Measurements from ENCODE around the gene ANKRD45. TPM values are rescaled to one million over a fixed set of nuclear protein-coding genes. Genes with fewer than 3 reads are reported as not detected.
"Not testable (repeated sequence)": the region's sequence is repeated elsewhere in the genome, so short reads cannot be mapped to it uniquely, and the experiment has no call there.

The ANKRD45 gene, protein sequence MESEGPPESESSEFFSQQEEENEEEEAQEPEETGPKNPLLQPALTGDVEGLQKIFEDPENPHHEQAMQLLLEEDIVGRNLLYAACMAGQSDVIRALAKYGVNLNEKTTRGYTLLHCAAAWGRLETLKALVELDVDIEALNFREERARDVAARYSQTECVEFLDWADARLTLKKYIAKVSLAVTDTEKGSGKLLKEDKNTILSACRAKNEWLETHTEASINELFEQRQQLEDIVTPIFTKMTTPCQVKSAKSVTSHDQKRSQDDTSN
- 0.13 TPM in 1 of 2 replicates, not detected in the other for total RNA-seq (2014; rRNA removed)
- polyA plus RNA-seq (2012), result 0.21 TPM

DNA sequence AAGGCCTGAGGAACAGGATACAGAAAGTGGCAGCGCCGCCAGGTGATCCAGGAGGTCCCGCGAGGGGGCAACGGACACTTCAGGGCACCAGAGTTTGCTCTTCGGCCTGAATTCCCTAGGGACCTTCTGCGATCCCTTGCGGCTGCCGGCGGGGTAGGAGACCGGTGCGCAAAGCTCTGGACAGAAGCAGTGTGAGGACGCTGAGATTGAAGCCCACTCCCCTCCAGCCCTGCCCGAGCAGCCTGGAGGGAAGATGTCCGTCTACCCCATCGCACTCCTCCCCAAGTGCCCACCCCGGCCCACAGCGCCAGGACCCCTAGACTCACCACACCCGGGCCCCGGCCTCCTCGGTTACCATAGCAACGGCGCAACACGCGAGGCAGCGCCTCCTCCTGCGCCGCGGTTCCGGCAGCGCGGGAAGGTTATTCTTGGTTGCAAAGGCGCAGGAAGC lies at the start of gene ANKRD45:
ANKRD45 (minus strand) TSS at position 361 of the 451 bp plus-strand sequence. CDS start 10,433 bp downstream, outside the sequence.
- peak; percentile 40 for DNase-seq (ENCODE audit: low read depth)

DNA sequence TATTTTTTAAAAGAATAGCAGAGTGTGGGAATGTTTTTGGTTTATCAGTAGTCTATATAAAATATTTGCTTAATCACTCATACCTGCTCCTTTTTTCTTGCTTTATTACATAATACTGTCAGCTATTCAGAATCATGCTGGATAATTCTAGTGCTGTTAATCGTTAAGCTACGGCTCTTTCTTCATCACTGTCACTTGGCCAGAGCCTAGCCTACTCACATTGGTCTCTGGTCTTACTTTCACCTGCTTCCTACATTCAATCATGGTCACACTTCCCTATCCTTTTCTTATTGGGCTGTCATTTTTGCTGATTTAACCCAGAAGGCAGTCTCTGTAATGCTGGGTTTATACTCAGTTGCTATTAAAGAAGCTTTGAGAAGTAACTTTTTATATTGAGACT lies 47.6 kb upstream of the ANKRD45 start:
- no peak for DNase-seq (ENCODE audit: low read depth)

DNA sequence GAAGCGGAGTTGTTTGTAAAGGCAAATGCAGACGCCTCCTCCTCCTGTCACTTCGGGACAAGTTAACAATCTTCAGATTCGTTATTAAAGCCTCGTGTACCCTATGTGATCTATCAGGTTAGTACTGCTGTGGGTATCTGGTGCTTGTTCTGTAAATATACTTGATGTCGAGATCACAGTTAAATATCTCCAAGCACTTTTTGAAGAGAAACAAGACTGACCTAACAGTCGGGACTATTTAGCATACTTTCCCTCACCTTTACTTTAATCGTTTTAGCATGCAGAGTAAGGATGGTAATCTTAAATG lies 45.8 kb upstream of the ANKRD45 start:
- DNase-seq (ENCODE audit: low read depth), result no peak

DNA sequence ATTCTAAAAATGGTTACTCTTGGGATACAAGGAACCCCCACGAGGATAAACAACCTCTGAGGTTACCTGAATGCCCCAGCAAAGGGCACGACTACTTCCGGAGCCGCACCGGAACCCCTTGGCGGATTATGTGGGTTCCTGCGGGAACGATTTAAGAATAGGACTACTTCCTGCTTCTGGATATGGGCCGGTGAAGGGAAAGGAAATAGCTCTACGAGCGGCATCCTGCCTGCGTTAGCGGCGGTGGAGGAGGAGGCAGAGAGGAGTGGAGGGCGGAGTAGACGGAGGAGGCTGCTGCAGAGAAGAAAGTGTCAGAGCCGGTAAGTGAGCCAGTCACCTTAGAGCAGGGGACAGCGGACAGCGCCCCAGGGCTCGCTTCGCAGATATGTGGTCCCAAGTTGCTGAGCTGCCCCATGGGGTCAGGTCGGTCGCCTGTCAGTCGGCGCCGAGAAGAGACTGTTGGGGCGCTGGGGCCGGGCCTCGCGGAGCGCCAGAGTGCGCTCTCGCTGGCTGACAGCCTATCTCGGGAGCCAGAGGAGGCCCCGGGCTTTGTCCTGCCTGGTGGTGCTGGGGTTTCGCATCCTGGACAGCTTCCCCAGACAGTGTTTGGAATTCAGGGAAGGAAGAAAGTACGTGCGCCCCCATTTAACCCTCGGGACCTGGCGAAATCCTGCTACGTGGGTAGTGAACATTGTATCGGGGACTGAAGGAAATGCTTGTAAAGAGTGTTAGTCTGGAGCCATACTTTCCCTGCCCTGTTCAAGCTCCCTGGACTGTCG lies 45.3 kb upstream of the ANKRD45 start, which contains the start of gene KLHL20:
KLHL20 (plus strand) TSS at position 223 of the 779 bp plus-strand sequence. CDS start 1,063 bp downstream, outside the sequence.
- peak; percentile 89 for DNase-seq (ENCODE audit: low read depth)

DNA sequence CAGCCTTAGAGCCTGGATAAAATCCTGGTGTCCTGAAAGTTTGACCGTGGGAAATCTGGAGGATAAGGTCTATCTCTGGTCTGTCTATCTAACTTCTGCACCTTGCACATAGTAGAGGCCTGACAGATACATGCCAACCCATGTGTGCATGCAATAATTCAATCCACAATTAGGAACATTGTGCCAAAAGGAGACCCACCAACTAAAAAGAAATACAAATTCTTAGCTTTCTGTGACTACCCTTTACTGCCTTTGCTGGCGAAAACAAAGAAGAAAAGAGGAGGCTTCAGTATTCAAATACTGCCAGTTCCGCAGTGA lies 44.7 kb upstream of the ANKRD45 start:
- no peak for DNase-seq (ENCODE audit: low read depth)

DNA sequence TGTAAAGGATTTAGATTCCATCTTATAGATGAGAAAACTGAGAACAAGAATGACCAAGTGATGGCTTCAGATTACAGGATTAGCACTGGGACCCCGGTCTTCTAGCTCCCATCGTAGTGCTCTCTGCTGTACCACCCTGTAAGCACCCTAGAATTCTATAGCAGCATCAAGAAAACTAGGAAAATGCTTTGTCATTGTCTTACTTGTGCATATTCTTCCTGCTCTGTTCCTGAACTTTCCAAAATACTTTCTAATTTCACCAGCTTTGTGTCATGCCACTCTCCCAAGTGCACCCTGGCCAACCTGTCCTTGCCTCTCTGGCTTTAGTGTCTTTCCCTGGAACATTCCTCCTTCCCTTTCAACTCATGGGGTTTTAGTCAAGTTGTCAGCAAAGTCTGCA lies 39.1 kb upstream of the ANKRD45 start:
- no peak for DNase-seq (ENCODE audit: low read depth)

DNA sequence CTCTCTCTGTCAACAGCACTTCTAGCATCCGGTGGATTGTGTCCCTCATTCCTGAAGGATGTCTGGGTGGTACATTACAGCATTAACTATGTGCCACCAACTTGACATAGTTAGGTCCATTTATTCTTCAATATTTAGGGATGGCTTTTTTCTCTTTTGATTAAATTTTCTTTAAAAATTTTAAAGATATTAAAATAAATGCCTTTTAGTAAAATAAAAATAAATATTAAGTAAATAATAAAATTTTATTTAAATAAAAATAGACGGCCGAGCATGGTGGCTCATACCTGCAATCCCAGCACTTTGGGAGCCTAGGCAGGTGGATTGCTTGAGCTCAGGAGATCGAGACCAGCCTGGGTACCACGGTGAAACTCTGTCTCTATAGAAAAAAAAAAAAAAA lies 35.5 kb upstream of the ANKRD45 start:
- no peak for DNase-seq (ENCODE audit: low read depth)

DNA sequence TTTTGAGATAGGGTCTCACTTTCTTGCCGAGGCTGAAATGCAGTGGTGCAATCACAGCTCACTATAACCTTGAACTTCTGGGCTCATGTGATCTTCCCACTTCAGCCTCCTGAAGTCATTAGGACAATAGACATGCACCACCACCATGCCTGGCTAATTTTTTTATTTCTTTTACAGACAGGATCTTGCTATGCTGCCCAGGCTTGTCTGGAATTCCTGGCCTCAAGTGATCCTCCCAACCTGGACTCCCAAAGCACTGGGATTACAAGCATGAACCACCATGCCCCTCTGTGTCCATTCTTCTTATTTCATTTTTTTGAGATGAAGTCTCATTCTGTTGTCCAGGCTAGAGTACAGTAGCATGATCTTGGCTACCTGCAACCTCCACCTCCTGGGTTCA lies 33.1 kb upstream of the ANKRD45 start:
- DNase-seq (ENCODE audit: low read depth), result no peak

DNA sequence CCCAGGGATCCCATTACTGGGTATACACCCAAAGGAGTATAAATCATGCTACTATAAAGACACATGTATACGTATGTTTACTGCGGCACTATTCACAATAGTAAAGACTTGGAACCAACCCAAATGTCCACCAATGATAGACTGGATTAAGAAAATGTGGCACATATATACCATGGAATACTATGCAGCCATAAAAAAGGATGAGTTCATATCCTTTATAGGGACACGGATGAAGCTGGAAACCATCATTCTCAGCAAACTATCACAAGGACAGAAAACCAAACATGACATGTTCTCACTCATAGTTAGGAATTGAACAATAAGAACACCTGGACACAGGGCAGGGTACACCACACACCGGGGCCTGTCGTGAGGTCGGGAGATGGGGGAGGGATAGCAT lies 31.6 kb upstream of the ANKRD45 start:
- DNase-seq (ENCODE audit: low read depth), result not testable (repeated sequence)

DNA sequence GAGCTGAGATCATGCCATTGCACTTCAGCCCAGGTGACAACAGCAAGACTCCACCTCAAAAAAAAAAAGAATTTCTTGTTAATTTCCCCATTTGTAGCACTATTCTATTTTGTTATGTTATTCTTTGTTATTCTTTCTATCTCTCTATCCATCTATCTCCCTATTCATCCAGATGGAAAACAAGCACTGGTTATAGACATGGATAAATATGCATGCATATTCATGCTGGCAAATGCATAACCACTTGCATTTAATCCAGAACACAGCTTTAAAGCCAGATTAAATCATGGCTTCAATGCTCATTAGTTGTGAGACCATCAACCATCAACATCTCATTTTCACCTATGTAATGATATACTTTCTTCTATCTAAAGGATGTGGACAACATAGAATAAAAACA lies 23.6 kb upstream of the ANKRD45 start:
- DNase-seq (ENCODE audit: low read depth), result no peak

DNA sequence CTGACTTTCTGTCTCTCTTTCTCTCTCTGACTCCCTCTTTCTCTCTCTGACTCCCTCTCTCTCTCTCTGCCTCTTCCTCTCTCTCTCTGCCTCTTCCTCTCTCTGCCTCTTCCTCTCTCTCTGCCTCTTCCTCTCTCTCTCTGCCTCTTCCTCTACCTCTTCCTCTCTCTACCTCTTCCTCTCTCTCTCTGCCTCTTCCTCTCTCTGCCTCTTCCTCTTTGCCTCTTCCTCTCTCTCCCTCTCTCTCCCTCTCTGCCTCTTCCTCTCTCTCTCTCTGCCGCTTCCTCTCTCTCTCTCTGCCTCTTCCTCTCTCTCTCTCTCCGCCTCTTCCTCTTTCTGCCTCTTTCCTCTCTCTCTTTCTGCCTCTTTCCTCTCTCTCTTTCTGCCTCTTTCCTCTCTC lies 18.6 kb upstream of the ANKRD45 start:
- DNase-seq (ENCODE audit: low read depth), result no peak

DNA sequence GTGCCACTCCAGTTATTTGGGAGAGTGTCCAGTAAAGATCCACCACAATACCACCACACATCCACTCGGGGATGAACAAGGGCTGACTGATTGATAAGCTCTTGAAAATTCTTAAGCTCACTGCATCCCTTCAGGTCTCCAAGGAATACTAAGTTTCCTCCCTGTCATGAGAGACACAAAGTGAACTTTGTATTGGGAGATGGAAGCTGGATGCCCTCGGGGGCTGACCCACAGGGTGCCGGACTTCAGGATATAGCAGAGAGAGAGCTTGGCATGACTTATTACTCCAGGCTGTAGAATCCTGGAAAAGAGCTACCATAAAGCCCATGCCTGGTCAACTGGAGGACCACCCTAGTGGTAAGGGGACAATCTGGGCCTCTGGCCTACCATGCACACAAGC lies 15.5 kb upstream of the ANKRD45 start:
- not testable (repeated sequence) for DNase-seq (ENCODE audit: low read depth)

DNA sequence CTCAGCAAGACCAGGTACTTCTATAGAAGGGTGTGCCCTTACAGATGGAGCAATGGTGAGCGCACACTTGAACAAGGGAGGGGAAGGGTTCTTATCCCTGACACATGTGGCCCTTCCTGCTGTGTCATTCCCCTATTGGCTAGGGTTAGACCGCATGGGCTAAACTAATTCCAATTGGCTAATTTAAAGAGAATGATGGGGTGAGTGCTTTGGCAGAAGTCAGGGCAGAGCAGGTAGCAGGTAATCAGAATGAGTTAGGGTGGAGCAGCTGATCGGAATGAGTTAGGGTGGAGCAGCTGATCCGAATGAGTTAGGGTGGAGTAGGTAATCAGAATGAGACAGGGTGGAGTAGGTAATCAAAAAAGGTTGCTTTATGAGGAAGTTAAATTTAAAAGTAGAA lies 14.2 kb upstream of the ANKRD45 start:
- DNase-seq (ENCODE audit: low read depth), result not testable (repeated sequence)

DNA sequence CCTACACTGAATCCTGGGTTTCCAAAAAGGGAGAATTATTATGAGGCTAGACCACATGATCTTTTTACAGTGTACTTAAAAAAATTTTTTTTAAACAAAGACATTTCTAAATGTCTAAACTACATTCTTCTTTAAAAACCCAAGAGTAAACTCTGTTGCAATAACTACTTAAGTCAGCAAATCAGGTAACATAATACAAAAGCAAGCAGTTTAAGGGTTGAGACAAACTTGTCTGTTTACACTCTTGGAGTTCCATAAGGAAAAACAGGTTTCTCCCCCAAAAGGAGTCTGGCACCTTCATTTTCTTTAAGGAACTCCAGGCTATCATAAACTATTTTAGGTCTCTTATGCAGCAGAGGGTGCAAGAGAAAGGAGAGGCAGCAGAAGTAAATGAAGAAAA lies 12.5 kb upstream of the ANKRD45 start:
- no peak for DNase-seq (ENCODE audit: low read depth)

DNA sequence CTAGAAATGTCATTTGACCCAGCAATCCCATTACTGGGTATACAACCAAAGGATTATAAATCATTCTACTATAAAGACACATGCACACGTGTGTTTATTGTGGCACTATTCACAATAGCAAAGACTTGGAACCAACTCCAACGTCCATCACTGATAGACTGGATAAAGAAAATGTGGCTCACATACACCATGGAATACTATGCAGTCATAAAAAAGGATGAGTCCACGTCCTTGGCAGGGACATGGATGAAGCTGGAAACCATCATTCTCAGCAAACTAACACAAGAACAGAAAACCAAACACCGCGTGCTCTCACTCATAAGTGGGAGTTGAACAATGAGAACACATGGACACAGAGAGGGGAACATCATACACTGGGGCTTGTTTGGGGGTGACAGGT lies 10.5 kb upstream of the ANKRD45 start:
- DNase-seq (ENCODE audit: low read depth), result not testable (repeated sequence)

DNA sequence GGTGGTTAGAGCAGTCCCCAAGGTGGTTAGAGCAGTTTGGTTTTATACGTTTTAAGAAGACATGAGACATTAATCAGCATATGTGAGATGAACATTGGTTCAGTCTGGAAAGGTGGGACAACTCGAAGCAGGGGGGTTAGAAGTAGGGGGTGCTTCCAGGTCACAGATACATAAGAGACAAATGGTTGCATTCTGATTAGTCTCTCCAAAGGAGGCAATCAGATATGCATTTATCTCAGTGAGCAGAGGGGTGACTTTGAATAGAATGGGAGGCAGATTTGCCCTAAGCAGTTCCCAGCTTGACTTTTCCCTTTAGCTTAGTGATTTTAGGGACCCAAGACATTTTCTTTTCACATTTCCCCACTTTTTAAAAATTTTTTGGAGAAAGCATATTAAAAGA lies 4.8 kb upstream of the ANKRD45 start:
- DNase-seq (ENCODE audit: low read depth), result not testable (repeated sequence)

DNA sequence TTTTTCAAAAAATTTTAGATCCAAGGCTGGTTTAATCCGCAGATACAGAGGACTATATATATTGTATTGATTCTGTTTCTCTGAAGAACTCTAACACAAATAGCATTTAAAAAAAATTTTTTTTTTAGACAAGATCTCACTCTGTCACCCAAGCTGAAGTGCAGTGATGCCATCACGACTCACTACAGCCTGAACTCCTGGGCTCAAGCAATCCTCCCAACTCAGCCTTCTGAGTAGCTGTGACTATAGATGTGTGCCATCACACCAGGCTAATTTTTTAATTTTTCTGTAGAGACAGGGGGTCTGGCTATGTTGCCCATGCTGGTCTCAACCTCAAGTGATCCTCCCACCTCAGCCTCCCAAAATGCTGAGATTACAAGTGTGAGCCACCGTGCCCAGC lies 3.0 kb downstream of the ANKRD45 start:
- peak; percentile 71 for DNase-seq (ENCODE audit: low read depth)

DNA sequence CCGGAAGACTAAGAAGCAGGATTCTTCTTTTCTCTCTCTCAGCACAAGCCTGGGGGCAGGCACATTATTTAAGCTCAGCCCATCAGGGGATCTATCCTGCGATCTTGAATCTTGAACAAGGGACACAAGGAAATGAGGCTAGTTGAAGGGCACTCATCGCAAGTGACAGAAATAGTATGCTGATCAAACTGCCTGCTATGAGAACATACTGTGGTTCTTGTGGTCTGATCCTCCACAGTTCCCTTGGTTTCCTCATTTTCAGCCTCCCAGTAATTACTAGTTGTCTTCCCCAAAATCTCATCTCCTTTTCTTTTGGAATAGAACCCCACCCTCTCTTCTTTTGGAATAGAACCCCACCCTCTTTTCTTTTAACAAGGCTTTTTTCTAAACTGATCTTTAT lies 6.5 kb downstream of the ANKRD45 start:
- peak; percentile 61 for DNase-seq (ENCODE audit: low read depth)

DNA sequence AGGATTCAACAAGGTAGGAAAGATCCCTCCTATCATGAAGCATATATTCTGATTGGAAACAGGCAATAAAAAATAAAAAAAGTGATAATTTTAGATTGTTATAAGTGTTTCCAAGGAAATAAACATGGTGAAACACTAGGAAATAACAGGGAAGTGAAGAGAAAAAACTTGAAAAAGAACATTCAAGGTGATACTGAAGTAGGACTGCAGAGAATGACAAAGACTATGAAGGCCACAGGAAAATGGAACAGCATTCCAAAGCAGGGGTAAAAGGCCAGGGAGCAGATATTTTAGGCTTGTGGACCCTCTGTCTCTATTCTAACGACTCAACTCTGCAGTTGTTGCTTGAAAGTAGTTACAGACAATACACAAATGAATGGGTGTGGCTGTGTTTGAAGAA lies 7.9 kb downstream of the ANKRD45 start:
- no peak for DNase-seq (ENCODE audit: low read depth)

DNA sequence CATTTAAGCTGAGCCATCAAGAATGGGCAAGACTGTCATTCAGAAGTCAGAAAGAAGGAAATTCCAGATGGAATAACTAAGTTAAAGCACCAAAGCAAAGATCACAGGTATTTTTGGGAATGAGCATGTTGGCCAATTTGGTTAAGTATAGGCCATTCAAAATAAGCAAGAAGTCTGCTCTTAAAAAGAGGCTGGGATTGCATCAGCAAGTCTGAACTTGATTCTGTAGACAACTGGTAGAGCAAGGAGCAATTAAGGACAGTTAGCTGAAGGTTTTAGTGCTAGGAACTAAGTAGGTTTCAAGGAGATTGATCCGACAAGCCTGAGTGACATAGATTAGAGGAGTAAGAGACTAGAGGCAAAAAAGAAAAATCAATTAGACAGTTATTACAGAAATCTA lies 8.4 kb downstream of the ANKRD45 start:
- no peak for DNase-seq (ENCODE audit: low read depth)

DNA sequence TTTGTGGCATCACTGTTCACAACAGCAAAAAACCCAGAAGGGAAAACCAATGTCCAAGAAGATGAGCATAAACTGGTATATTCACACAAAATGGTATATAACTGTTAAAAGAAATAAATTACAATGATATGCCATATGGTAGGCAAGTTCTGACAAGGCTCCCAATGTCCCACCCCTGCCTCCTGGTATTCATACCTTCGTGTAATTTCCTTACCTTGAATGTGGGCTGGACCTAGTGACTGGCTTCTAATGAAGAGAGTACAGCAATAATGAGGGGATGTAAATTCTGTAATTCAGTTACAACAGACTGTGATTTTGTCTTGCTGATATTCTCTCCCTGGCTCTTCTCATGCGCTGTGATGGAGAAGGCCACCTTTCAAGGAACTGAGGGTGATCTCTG lies 9.3 kb downstream of the ANKRD45 start:
- no peak for DNase-seq (ENCODE audit: low read depth)

DNA sequence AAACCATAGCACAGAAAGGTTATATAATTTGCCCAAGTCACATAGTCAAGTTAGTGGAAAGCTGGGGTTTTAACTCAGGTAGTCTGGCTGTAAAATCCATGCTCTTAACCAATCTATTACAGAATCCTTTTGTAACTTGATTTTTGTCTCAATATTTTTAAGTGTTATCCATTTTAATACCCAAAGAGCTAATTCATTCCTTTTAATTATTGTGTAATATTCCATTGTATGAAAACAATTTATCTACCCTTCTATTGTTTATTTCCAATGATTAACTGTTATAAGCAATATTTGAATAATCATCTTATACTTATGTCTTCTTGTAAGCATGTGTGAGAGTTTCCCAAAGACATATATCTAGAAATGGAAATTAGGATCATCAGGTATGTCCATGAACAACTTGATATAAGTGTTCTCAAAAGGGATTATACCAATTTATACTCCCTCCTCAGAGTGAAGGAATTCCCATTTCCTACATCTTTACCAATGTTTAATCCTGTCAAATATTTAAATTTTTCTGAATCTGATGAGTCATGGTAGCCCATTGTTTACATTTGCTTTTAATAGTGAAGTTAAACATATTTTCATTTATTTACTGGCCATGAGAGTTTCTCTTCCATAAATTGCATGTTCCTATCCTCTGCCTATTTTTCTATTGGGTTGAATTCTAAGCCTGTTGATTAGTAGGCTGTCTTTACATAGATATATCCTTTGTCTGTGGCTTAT lies 20.6 kb downstream of the ANKRD45 start:
- no peak for DNase-seq (ENCODE audit: low read depth)

DNA sequence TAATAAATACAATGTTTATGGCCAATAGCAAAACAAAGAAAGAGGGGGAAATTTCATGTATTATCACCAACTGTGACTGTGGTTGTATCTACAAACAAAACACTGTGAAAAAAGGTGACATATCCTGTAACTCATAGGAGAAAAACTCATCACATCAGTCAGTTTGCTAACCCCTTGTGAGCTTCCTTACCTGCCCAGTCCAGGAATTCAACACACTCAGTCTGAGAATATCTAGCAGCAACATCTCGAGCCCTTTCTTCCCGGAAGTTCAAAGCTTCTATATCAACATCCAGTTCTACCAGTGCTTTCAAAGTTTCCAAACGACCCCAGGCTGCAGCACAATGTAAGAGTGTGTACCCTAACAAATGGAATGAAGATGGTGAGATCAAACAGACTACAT lies 23.0 kb downstream of the ANKRD45 start:
- no peak for DNase-seq (ENCODE audit: low read depth)
